Caco-2 (cell line): ENCODE data around the gene MCTP1. TPM values are rescaled to one million over a fixed set of nuclear protein-coding genes. Genes with fewer than 3 reads are reported as not detected.
"Not testable (repeated sequence)": the region's sequence is repeated elsewhere in the genome, so short reads cannot be mapped to it uniquely, and the experiment has no call there.

Source experiments
- BruUV-seq: library from RNA; stranded (reverse); fragments of 400-500 nt; replicated peaks from 2 replicates; lab custom pipeline; 2021; lab: Mats Ljungman, UMichigan
- CTCF ChIA-PET: fragments of 300-600 bp; sonication (Branson Sonifier 250); formaldehyde crosslinking; loops from one replicate; lab custom pipeline; 2022; ENCODE audit warnings: antibody characterized with exemption; lab: Charles Lee
- POLR2A ChIA-PET: fragments of 300-600 bp; sonication (Branson Sonifier 250); formaldehyde crosslinking; loops from one replicate; lab custom pipeline; 2022; ENCODE audit warnings: antibody characterized with exemption; lab: Charles Lee
- DNase-seq, 2 experiments: peaks; one replicate each; pipeline versions ENCODE4 v3.0.0 to v3.0.0-alpha.2; 2020 to 2022
- H3K27me3 ChIP-seq: replicated peaks from 2 replicates; pipeline ENCODE4 v1.6.0; 2011; ENCODE audit warnings: low read length; ENCODE audit not compliant: control insufficient read depth, insufficient read depth
- H3K36me3 ChIP-seq: 2 replicates; pipeline ENCODE4 v1.5.1; 2011; ENCODE audit warnings: low read length; ENCODE audit not compliant: control insufficient read depth, insufficient read depth
- H3K4me1 ChIP-seq: fragments of 250-450 bp; sonication (Bioruptor Pico); 2 replicates; pipeline ENCODE4 v1.5.1; 2020; ENCODE audit warnings: mild to moderate bottlenecking
- H3K4me3 ChIP-seq: 2 replicates; pipeline ENCODE4 v1.5.1; 2011; ENCODE audit warnings: low read depth, mild to moderate bottlenecking, control low read depth, low read length
- H3K9me3 ChIP-seq: fragments of 250-450 bp; sonication (Bioruptor Pico); 2 replicates; pipeline ENCODE4 v1.5.1; 2020; ENCODE audit warnings: mild to moderate bottlenecking, moderate library complexity
- H3K27ac Mint-ChIP-seq: one replicate; pipeline ENCODE4 v1.8.0; 2022; ENCODE audit warnings: mixed read lengths; ENCODE audit not compliant: unreplicated experiment
- H3K27me3 Mint-ChIP-seq: one replicate; pipeline ENCODE4 v1.8.0; 2022; ENCODE audit warnings: mixed read lengths; ENCODE audit not compliant: insufficient read depth, unreplicated experiment
- H3K36me3 Mint-ChIP-seq: one replicate; pipeline ENCODE4 v1.8.0; 2022; ENCODE audit warnings: mild to moderate bottlenecking, mixed read lengths; ENCODE audit not compliant: insufficient read depth, unreplicated experiment
- H3K4me1 Mint-ChIP-seq: one replicate; pipeline ENCODE4 v1.8.0; 2022; ENCODE audit warnings: low read depth, mixed read lengths; ENCODE audit not compliant: unreplicated experiment
- H3K4me3 Mint-ChIP-seq: one replicate; pipeline ENCODE4 v1.8.0; 2022; ENCODE audit warnings: mild to moderate bottlenecking, moderate library complexity, mixed read lengths; ENCODE audit not compliant: unreplicated experiment
- H3K9me3 Mint-ChIP-seq: one replicate; pipeline ENCODE4 v1.8.0; 2022; ENCODE audit warnings: mixed read lengths; ENCODE audit not compliant: unreplicated experiment
- intact Hi-C: fragments of 100-400 bp; cut with micrococcal nuclease; formaldehyde crosslinking; loops from one replicate; pipeline ENCODE4 v1.10.0; 2022; ENCODE audit not compliant: unreplicated experiment
- total RNA-seq: library from RNA; stranded (reverse); gene quantifications from 2 replicates; pipeline ENCODE4 v1.2.3, GENCODE V29; 2022
- TF ChIP-seq, protein P1 (sequence below), 2 experiments: fragments of 200-600 bp in 1 of 2; IDR thresholded peaks; 1 replicate in 1 of 2; 2 replicates in 1 of 2; pipeline versions ENCODE4 v1.5.1 to v1.8.0; 2011 to 2022; ENCODE audit warnings: antibody characterized with exemption in 1 of 2, control low read depth in 1 of 2, inconsistent platforms in 1 of 2, low read depth in 1 of 2, low read length in 1 of 2, mild to moderate bottlenecking in 1 of 2, moderate library complexity in 1 of 2; ENCODE audit not compliant: insufficient read depth in 1 of 2, severe bottlenecking in 1 of 2, unreplicated experiment in 1 of 2

MCTP1 gene
- total RNA-seq, 1 experiment from 2014 or later: 3.2 TPM

DNA sequence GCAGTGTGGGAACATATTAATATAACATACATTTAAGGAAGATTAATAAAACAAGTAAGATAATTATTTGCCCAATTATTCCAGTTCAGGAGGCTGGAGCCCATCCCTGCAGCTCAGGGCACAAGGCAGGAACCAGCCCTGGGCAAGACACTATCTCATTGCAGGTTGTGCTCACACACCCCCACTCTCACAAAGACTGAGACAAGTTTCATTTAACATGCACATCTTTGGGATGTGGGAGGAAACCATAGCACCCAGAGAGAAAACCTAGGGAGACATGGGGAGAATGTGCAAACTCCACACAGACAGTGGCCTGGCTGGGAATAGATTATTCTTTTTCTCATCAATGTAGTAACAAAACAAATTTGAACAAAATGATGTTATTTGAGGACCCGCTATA lies 279.1 kb downstream of the MCTP1 start:
- BruUV-seq: no TSS peak
- intact Hi-C loops: no loop called here
- TF ChIP-seq, protein P1, sequence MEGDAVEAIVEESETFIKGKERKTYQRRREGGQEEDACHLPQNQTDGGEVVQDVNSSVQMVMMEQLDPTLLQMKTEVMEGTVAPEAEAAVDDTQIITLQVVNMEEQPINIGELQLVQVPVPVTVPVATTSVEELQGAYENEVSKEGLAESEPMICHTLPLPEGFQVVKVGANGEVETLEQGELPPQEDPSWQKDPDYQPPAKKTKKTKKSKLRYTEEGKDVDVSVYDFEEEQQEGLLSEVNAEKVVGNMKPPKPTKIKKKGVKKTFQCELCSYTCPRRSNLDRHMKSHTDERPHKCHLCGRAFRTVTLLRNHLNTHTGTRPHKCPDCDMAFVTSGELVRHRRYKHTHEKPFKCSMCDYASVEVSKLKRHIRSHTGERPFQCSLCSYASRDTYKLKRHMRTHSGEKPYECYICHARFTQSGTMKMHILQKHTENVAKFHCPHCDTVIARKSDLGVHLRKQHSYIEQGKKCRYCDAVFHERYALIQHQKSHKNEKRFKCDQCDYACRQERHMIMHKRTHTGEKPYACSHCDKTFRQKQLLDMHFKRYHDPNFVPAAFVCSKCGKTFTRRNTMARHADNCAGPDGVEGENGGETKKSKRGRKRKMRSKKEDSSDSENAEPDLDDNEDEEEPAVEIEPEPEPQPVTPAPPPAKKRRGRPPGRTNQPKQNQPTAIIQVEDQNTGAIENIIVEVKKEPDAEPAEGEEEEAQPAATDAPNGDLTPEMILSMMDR (IDR thresholded peaks at IDR 0.05; ENCODE audit: insufficient read depth in 1 of 2, low read depth in 1 of 2, low read length in 1 of 2, severe bottlenecking in 1 of 2, unreplicated experiment in 1 of 2): no peak
- peaks cover 8% of the 10 kb centered on the region; the same call in 1 of the 2 replicates for H3K9me3 ChIP-seq
- H3K27me3 Mint-ChIP-seq: peaks cover 3% of the 10 kb centered on the region
- H3K9me3 Mint-ChIP-seq: peaks cover 12% of the 10 kb centered on the region
- no peaks in the 10 kb centered on the region for H3K4me1 Mint-ChIP-seq
- DNase-seq: no peak
- H3K4me3 Mint-ChIP-seq: no peak overlapping the region
- H3K4me3 ChIP-seq: no peak overlapping the region
- POLR2A ChIA-PET: no interaction called here
- no peak overlapping the region for H3K27ac Mint-ChIP-seq
- CTCF ChIA-PET: interaction anchor here (0.6 kb wide), 1 partner anchor 279 kb away, joined by 3 read pairs; no protein-coding TSS in a partner anchor
- no peaks in the 10 kb centered on the region for H3K27me3 ChIP-seq
- no peaks in the 10 kb centered on the region for H3K36me3 ChIP-seq
- H3K36me3 Mint-ChIP-seq: no peaks in the 10 kb centered on the region
- H3K4me1 ChIP-seq: no peaks in the 10 kb centered on the region

DNA sequence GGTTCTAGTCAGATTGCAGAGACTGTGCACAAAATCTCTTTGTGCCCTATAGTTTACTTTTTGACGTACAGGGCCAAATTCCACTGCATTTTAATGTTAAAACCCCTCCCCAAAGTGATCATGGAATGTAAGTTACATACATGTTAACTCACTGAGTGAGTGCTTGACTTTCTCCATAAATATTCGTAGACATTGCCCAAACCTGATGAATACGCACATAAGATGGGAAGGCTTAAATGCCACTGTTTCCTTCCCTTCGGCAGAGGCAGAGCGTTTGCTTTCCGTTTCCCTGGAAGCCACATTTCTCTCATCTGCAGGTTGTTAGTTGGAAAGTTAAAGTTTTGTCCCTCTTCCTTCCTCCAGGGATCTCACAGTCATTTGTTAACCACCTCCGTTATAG lies 286.2 kb downstream of the MCTP1 start:
- Histone ChIP-seq H3K4me1 (peaks cover 4% of the 10 kb centered on the region; the same call in 1 of the 2 replicates), H3K27me3 (no peaks in the 10 kb centered on the region), H3K36me3 (no peaks in the 10 kb centered on the region), H3K9me3 (no peaks in the 10 kb centered on the region), H3K4me3 (no peak overlapping the region)
- Mint-ChIP-seq H3K4me1 (peaks cover 9% of the 10 kb centered on the region), H3K4me3 (no peak overlapping the region), H3K36me3 (no peaks in the 10 kb centered on the region), H3K27ac (no peak overlapping the region), H3K27me3 (no peaks in the 10 kb centered on the region), H3K9me3 (peaks cover 5% of the 10 kb centered on the region)
- peak in 1 of 2 experiments; percentile 3 for DNase-seq
- TF ChIP-seq, protein P1 (IDR thresholded peaks at IDR 0.05; ENCODE audit: insufficient read depth in 1 of 2, low read depth in 1 of 2, low read length in 1 of 2, severe bottlenecking in 1 of 2, unreplicated experiment in 1 of 2): no peak
- CTCF ChIA-PET: no interaction called here
- intact Hi-C loops: no loop called here
- POLR2A ChIA-PET: no interaction called here
- no TSS peak for BruUV-seq

DNA sequence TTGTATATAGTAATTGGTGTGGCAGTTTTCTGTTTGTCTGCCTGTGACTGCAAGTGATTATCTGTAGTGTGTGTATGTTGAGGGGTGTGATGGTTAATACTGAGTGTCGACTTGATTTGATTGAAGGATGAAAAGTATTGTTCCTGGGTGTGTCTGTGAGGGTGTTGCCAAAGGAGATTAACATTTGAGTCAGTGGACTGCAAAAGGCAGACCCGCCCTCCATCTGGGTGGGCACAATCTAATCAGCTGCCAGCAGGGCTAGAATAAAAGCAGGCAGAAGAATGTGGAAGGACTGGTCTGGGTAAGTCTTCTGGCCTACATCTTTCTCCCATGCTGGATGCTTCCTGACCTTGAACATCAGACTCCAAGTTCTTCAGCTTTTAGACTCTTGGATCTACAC lies 290.4 kb downstream of the MCTP1 start:
- H3K9me3 Mint-ChIP-seq, H3K4me3 ChIP-seq, H3K36me3 Mint-ChIP-seq, BruUV-seq, H3K9me3 ChIP-seq, POLR2A ChIA-PET, H3K4me1 Mint-ChIP-seq, intact Hi-C loops, H3K4me1 ChIP-seq, CTCF ChIA-PET, DNase-seq, H3K27me3 ChIP-seq, H3K4me3 Mint-ChIP-seq, H3K36me3 ChIP-seq, H3K27me3 Mint-ChIP-seq, H3K27ac Mint-ChIP-seq: not testable (repeated sequence)

DNA sequence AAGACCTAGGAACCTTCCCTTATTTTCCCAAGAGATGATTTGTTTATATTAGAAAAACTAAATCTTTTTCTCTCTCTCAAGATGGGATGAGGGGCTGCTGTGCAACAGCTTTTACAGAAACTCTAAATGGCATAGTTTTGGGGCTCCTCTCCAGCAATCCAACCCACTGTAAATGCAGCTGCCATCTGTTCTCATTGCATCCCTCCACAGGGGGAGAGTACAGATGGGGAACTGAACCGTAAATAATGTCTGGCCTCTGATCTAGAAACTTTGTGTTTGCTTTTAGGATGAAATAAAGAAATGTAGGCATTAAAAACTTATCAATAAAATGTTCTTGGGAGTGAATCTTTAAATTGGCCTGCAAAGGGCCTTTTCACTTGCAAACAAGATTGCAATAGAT lies 291.4 kb downstream of the MCTP1 start:
- no peaks in the 10 kb centered on the region for H3K27me3 Mint-ChIP-seq
- no peaks in the 10 kb centered on the region for H3K27me3 ChIP-seq
- DNase-seq: no peak
- H3K36me3 ChIP-seq: no peaks in the 10 kb centered on the region
- H3K4me3 Mint-ChIP-seq: no peak overlapping the region
- H3K9me3 Mint-ChIP-seq: no peaks in the 10 kb centered on the region
- no peak overlapping the region for H3K27ac Mint-ChIP-seq
- no peaks in the 10 kb centered on the region for H3K36me3 Mint-ChIP-seq
- CTCF ChIA-PET: no interaction called here
- intact Hi-C loops: no loop called here
- TF ChIP-seq, protein P1 (IDR thresholded peaks at IDR 0.05; ENCODE audit: insufficient read depth in 1 of 2, low read depth in 1 of 2, low read length in 1 of 2, severe bottlenecking in 1 of 2, unreplicated experiment in 1 of 2): no peak
- POLR2A ChIA-PET: no interaction called here
- BruUV-seq: no TSS peak
- no peaks in the 10 kb centered on the region for H3K9me3 ChIP-seq
- H3K4me1 Mint-ChIP-seq: peaks cover 9% of the 10 kb centered on the region
- H3K4me3 ChIP-seq: no peak overlapping the region
- H3K4me1 ChIP-seq: peaks cover 4% of the 10 kb centered on the region; the same call in 1 of the 2 replicates
